ENCODE data around the gene AP2A2. TPM values are rescaled to one million over a fixed set of nuclear protein-coding genes. Genes with fewer than 3 reads are reported as not detected.

Gene AP2A2
- total RNA-seq, 1 donor from 2014 or later = 105 TPM

DNA sequence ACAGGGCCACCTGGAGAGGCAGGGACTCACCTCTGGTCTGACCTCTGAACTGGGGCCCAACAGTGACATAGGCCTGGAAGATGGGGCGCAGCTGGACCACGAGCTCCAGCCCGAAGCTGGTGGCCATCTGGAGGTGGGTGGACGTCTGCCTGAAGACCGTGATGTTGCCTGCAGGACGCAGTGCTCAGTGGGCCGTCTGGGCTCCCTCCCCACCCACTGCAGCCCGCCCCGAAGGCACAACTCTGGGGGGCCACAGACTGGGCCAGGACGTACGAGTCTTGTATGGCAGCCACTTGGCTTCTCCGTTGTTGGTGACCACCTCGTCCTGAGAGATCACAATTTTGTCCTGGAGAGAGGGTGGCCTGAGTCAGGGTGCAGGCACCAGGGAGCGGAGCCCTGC is 102.9 kb downstream of the AP2A2 start:
- no peak for TF ChIP-seq CTCF (IDR thresholded peaks at IDR 0.05; ENCODE audit: insufficient read depth, low read depth, low read length)
- FAIRE-seq (no peak), DNase-seq (ENCODE audit: low read depth) (no peak)
- H3K27ac Mint-ChIP-seq (ENCODE audit: unreplicated experiment) = no peak overlapping the region
- no peak overlapping the region for H3K4me3 Mint-ChIP-seq (ENCODE audit: unreplicated experiment)
- H3K4me1 Mint-ChIP-seq (ENCODE audit: low read depth, unreplicated experiment) = no peaks in the 10 kb centered on the region
- H3K27me3 ChIP-seq (ENCODE audit: insufficient read depth, low read length) = no peaks in the 10 kb centered on the region
- no peaks in the 10 kb centered on the region for H3K9me3 ChIP-seq (ENCODE audit: insufficient read depth, low read depth, low read length)
- no peaks in the 10 kb centered on the region for H3K4me1 ChIP-seq (ENCODE audit: insufficient read depth, low read length)
- peaks cover 2% of the 10 kb centered on the region for H3K36me3 Mint-ChIP-seq (ENCODE audit: low read depth, unreplicated experiment)
- no peak overlapping the region for H3K27ac ChIP-seq (ENCODE audit: low read depth, low read length)
- no peak overlapping the region for H2AFZ ChIP-seq (ENCODE audit: low read depth, low read length)
- H3K4me3 ChIP-seq (ENCODE audit: insufficient read depth, low read depth, low read length) = no peak overlapping the region
- peaks cover 4% of the 10 kb centered on the region for H4K20me1 ChIP-seq (ENCODE audit: insufficient read depth, low read length)
- H3K9me3 Mint-ChIP-seq (ENCODE audit: unreplicated experiment) = no peaks in the 10 kb centered on the region
- no peaks in the 10 kb centered on the region for H3K36me3 ChIP-seq (ENCODE audit: insufficient read depth, low read length)
- H3K4me2 ChIP-seq (ENCODE audit: low read length) = no peak overlapping the region
- peaks cover 4% of the 10 kb centered on the region for H3K27me3 Mint-ChIP-seq (ENCODE audit: low read depth, unreplicated experiment)
- H3K79me2 ChIP-seq (ENCODE audit: insufficient read depth, low read length) = no peaks in the 10 kb centered on the region
- no peak overlapping the region for H3K9ac ChIP-seq (ENCODE audit: low read length)

GRCh38 chr11:1029051-1029450 is 103.4 kb downstream of the AP2A2 start:
- no peaks in the 10 kb centered on the region for H3K27me3 ChIP-seq (ENCODE audit: insufficient read depth, low read length)
- H3K79me2 ChIP-seq (ENCODE audit: insufficient read depth, low read length) = no peaks in the 10 kb centered on the region
- no peak overlapping the region for H2AFZ ChIP-seq (ENCODE audit: low read depth, low read length)
- H3K4me1 ChIP-seq (ENCODE audit: insufficient read depth, low read length) = no peaks in the 10 kb centered on the region
- peaks cover 4% of the 10 kb centered on the region for H4K20me1 ChIP-seq (ENCODE audit: insufficient read depth, low read length)
- no peak for TF ChIP-seq CTCF (IDR thresholded peaks at IDR 0.05; ENCODE audit: insufficient read depth, low read depth, low read length)
- TF ChIP-seq EZH2 (IDR thresholded peaks at IDR 0.05; ENCODE audit: insufficient read depth, low read length) = no peak
- H3K9ac ChIP-seq (ENCODE audit: low read length) = no peak overlapping the region
- Mint-ChIP-seq H3K27me3 (ENCODE audit: low read depth, unreplicated experiment) (peaks cover 4% of the 10 kb centered on the region), H3K36me3 (ENCODE audit: low read depth, unreplicated experiment) (peaks cover 2% of the 10 kb centered on the region), H3K4me1 (ENCODE audit: low read depth, unreplicated experiment) (no peaks in the 10 kb centered on the region), H3K9me3 (ENCODE audit: unreplicated experiment) (no peaks in the 10 kb centered on the region), H3K27ac (ENCODE audit: unreplicated experiment) (no peak overlapping the region), H3K4me3 (ENCODE audit: unreplicated experiment) (no peak overlapping the region)
- FAIRE-seq (no peak), DNase-seq (ENCODE audit: low read depth) (no peak)
- H3K9me3 ChIP-seq (ENCODE audit: insufficient read depth, low read depth, low read length) = no peaks in the 10 kb centered on the region
- H3K4me3 ChIP-seq (ENCODE audit: insufficient read depth, low read depth, low read length) = no peak overlapping the region
- no peak overlapping the region for H3K4me2 ChIP-seq (ENCODE audit: low read length)
- no peak overlapping the region for H3K27ac ChIP-seq (ENCODE audit: low read depth, low read length)
- H3K36me3 ChIP-seq (ENCODE audit: insufficient read depth, low read length) = no peaks in the 10 kb centered on the region

GRCh38 chr11:1029654-1030053 is 104.0 kb downstream of the AP2A2 start:
- Mint-ChIP-seq H3K9me3 (ENCODE audit: unreplicated experiment) (no peaks in the 10 kb centered on the region), H3K4me1 (ENCODE audit: low read depth, unreplicated experiment) (no peaks in the 10 kb centered on the region), H3K27me3 (ENCODE audit: low read depth, unreplicated experiment) (peaks cover 4% of the 10 kb centered on the region), H3K27ac (ENCODE audit: unreplicated experiment) (no peak overlapping the region), H3K36me3 (ENCODE audit: low read depth, unreplicated experiment) (peaks cover 2% of the 10 kb centered on the region), H3K4me3 (ENCODE audit: unreplicated experiment) (no peak overlapping the region)
- H4K20me1 ChIP-seq (ENCODE audit: insufficient read depth, low read length) = peaks cover 4% of the 10 kb centered on the region
- H3K4me3 ChIP-seq (ENCODE audit: insufficient read depth, low read depth, low read length) = no peak overlapping the region
- H3K27ac ChIP-seq (ENCODE audit: low read depth, low read length) = no peak overlapping the region
- no peak for DNase-seq (ENCODE audit: low read depth)
- no peaks in the 10 kb centered on the region for H3K79me2 ChIP-seq (ENCODE audit: insufficient read depth, low read length)
- H3K36me3 ChIP-seq (ENCODE audit: insufficient read depth, low read length) = no peaks in the 10 kb centered on the region
- H3K4me1 ChIP-seq (ENCODE audit: insufficient read depth, low read length) = no peaks in the 10 kb centered on the region
- H3K9me3 ChIP-seq (ENCODE audit: insufficient read depth, low read depth, low read length) = no peaks in the 10 kb centered on the region
- no peak overlapping the region for H3K9ac ChIP-seq (ENCODE audit: low read length)
- H2AFZ ChIP-seq (ENCODE audit: low read depth, low read length) = no peak overlapping the region
- no peak for FAIRE-seq
- H3K4me2 ChIP-seq (ENCODE audit: low read length) = no peak overlapping the region
- H3K27me3 ChIP-seq (ENCODE audit: insufficient read depth, low read length) = no peaks in the 10 kb centered on the region
- TF ChIP-seq CTCF (IDR thresholded peaks at IDR 0.05; ENCODE audit: insufficient read depth, low read depth, low read length) (no peak), EZH2 (IDR thresholded peaks at IDR 0.05; ENCODE audit: insufficient read depth, low read length) (no peak)
